DMS114 treated with DMSO at 0.1 percent for 48 hours (cell line): ENCODE measurements around the gene NANP.
"Not testable (repeated sequence)": the region's sequence is repeated elsewhere in the genome, so short reads cannot be mapped to it uniquely, and the experiment has no call there.

Source experiments
- DNase-seq: peaks from one replicate; lab custom pipeline; 2025; ENCODE audit not compliant: unreplicated experiment; lab: John Stamatoyannopoulos, UW

NANP gene, protein sequence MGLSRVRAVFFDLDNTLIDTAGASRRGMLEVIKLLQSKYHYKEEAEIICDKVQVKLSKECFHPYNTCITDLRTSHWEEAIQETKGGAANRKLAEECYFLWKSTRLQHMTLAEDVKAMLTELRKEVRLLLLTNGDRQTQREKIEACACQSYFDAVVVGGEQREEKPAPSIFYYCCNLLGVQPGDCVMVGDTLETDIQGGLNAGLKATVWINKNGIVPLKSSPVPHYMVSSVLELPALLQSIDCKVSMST

DNA sequence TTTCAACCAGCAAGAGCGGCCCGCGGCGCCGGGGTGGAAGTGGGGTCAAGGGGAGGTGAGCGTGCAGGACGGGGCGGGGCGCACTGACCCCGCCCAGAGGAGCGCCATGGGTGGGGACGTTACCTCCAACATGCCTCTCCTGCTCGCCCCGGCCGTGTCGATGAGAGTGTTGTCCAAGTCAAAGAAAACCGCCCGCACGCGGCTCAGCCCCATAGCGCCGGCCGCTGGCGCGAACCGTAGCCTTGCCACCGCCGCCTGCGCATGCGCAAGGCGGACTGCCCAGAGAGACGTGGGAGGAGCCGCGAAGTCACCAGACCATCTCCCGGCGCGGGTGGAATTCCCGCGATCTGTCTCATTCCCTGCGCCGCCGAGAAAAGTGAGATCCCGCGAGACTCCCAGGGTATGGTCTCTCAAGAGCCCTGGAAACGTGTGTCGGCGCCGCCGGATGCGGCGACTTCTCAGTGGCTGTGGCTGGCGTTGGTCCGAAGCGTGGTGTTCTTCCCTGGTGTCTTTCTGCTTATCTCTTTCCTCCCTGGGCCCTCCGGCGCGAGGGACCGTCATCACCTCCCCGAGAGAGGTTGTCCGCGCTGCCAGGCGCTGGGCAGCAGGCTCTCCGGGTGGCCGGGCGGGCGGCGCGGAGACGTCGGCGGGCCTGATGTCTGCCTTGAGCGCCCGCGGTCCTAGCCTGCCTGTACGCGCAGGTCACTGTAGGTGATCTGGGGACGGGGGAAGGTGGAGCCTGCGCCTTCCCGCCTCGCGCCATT, at the start of gene NANP:
Gene NANP, minus strand, starts transcription at position 279 of the 764 bp plus-strand sequence. Its CDS starts 66 bp downstream, at position 213.
- peak; percentile 91 for DNase-seq

DNA sequence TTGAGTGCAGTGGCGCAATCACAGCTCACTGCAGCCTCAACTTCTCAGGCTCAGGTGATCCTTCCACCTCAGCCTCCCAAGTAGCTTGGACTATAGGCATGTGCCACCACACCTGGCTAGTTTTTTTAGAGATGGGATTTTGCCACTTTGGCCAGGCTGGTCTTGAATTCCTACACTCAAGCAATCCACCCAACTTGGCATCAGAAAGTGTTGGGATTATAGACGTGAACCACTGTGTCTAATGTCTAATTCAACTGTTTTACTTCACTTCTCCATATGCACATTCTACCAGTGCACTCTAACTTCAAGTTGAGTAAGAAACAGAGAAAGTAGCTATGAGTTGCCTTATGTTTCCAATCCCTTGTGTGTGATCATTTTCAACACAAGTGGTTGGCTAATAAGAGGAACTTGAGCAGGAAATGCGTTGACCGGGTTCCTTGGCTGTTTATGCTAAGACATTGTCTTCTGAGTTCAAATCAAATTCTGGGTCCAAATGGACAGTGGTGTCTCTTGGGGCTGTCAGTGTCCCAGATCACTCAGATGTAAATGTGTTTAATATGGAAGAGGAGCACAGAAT, 48.9 kb upstream of the NANP start:
- DNase-seq: no peak

DNA sequence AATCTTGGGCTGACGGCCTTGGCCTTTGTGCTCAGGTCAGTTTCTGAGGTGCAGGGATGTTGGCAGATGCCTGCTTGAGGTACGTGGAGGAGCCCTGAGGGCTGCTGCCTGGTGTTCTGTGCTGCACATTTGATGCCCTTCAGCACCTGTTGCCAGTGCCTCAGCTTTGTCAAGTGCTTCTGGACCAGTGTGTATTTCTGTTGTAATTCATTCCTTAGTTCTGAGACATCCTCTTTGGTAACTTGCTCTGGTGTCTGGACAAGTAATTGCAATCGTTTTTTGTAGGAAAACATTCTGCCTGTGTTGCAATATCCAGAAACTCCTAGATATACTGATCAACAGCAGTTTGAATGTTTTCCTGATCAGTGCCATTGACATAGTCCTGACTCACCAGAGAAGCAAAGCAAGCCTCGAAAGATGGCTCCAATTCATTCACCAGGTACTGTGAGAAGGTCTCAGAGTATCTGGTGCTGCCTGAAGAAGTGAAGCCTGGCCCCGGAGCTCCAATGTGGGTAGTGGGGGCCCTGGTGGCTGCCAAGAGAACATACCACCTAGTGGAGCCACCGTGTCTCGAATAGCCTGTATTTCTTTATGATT, 46.1 kb upstream of the NANP start:
- no peak for DNase-seq

DNA sequence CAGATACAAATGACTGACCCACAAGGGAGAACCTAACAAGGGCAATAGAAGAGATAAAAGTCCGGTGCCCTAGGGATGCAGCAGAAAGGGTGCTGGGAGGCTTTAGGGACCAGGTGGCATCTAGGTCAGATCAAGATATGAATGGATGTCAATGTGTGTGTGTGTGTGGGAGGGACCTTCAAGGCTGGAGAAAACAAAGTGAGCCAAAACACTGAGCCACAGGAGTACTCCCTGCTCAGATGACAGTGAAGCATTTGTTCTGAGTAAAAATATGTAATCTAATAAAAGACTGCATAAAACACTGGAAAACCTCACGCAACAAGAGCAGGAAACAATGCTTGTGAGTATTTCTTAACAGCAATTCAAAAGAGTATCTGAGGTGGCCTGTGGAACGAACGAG, 44.6 kb upstream of the NANP start:
- DNase-seq: no peak

DNA sequence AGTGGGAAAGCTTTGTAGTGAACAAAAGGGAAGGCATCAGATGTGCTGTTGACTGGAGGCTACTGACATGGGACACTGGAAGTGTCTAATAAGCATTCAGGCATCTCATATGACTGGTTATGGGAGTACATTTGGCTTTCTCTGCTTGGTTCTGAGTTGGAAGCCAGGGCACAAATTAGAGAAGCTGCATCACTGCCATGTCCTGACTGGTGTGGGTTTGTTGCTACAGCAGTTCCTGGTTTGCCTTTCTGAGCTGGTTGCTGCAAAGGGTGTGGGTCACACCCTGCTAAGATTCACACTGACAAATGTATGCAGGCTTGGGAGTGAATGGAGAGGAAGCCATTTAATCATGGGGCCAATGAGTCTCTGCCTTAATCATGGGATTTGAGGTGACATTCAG, 36.2 kb upstream of the NANP start:
- no peak for DNase-seq

DNA sequence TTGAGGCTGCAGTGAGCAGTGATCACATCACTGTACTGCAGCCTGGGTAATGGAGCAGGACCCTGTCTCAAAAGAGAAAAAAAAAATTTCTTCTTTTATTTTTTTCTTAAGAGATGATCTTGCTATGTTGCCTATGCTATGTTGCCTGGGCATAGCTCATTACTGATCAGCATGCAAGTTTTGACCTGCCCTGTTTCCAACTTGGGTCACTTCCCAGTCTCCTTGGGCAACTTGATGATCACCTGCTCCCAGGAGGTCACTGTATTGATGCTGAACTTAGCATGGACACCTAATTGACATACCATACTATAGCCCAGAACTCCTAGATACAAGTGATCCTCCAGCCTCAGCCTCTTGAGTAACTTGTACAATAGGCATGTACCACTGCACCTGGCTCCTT, 30.7 kb upstream of the NANP start:
- no peak for DNase-seq

DNA sequence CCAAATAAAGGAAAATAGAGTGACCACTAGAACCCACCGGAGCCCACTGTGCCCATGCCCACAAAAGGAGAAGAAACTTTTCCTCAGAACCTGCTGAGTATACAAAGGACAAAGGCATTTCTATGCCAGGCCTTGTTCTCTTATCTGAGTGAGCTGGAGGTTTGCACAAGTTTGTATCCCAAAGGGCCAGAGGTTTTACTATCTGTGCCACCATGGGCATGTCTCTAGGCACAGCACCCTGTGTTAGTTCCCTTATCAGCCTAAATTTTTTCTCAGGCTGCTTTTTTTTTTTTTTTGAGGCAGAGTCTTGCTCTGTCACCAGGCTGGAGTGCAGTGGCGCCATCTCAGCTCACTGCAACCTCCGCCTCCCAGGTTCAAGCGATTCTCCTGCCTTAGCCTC, 29.1 kb upstream of the NANP start:
- DNase-seq: not testable (repeated sequence)

DNA sequence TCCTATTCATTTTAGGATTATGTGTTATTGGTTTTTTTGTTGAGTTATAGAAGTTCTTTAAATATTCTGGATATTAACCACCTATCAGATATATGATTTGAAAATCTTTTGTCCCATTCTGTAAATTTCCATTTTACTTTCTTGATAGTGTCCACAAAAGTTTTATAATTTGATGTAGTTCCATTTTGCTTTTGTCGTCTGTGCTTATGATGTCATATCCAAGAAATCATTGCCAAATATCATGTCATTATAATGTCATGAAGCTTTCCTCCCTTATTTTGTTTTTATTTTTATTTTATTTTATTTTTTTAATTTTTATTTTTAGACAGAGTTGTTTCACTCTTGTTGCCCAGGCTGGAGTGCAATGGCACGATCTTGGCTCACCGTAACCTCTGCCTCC, 21.0 kb upstream of the NANP start:
- no peak for DNase-seq

DNA sequence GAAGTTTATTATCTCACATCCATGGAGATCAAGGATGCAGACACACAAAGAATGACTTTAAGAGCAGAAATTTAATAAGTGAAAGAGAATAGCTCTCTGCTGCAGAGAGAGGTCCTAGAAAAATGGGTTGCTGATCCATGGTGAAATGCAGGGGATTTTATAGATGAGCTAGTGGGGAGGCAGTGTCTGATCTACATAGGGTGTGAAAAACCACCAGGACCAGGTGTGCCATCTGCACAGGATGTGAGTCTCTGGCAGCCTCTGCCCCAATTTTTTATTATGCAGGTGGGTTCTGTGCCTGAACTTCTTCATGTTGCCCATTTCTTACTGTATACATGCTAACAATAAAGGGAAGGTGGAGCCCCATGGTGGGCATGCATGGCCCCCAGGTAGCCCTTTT, 19.9 kb upstream of the NANP start:
- no peak for DNase-seq

DNA sequence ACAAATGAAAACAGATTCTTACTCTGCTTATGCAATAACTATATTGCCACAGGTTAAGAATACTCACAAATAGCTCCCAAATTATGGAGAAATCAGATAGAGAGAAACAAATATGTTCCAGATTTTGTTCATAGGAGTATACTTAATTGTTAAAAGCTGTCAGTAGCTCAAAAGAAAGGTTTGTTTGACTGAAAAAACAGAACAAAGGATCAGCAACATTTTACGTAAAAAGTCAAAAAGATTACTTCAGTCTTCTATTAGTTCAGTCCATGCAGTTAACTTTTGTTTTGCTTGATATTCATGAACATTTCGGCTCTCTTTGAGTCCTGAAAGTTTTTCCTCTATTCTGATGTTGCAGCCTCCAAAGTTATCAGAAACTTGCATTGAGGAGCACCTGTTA, 13.4 kb upstream of the NANP start:
- no peak for DNase-seq

DNA sequence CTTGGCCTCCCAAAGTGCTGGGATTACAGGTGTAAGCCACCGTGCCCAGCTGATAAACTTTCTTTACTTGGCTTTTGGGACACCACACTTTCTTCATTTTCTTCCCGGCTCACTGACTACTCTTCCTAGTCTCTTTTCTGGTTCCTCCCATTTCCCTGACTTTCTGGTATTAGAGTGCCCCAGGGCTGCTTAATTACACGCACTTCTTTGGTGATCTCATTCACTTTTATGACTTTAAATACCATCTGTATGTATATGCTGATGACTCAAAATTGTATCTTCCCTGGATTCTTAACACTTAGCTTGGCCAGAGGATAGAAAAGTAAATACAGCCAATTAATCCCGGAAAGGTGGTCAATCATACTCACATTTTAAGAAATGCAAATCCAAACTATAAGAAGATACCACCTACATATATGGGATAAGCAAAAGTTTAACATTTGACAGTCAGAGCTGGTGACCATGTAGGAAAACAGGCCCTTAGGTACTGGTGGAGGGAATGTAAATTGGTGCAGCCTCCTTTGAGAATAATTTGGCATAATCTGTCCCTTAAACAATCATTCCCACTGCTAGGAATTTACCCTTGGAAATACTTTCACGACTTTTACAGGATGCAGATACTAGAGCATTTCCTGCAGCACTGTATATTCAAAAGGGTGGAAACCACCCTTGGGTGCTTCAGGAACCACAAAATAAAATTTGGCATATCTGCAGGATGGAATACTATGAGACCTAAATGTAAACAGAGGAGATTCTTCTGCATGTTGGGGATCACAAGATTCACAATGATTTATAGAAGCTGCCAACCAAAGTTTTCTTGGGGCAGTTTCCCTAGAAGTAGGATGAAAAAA, 9.4 kb upstream of the NANP start:
- DNase-seq: no peak

DNA sequence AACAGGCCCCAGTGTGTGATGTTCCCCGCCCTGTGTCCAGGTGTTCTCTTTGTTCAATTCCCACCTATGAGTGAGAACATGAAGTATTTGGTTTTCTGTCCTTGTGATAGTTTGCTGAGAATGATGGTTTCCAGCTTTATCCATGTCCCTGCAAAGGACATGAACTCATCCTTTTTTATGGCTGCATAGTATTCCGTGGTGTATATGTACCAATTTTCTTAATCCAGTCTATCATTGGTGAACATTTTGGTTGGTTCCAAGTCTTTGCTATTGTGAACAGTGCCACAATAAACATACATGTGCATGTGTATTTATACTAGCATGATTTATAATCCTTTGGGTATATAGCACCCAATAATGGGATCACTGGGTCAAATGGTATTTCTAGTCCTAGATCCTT, 6.8 kb upstream of the NANP start:
- DNase-seq: not testable (repeated sequence)

DNA sequence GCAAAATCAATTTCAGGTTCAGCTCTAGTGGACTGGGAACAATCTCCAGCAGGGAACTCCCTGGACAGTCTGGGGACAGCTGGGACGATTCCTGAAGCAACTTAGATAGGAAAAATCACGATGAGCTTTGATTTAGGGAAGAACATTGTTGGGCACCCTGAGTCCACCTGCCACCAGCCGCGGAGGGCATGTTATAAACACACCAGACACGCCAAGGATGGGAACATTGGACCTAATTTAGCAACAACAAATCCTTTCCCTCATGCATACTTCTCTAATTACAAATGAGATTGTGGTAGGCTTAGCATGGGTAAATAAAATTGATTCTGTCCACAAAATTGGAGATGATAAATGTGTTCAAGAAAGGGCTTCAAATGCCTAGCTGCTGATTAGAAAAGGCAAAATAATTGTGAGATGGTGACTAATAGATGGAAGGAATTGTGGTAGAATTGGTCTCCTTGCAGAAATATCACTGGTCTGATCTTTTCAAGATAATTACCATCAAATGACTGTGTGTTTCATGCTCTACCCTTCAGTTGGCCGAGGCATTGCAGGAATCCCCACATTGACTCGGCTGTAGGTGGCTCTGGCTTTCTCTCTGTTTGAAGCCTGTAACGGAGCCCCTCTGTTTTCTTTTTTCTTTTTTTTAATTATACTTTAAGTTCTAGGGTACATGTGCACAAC, 6.1 kb upstream of the NANP start:
- no peak for DNase-seq

DNA sequence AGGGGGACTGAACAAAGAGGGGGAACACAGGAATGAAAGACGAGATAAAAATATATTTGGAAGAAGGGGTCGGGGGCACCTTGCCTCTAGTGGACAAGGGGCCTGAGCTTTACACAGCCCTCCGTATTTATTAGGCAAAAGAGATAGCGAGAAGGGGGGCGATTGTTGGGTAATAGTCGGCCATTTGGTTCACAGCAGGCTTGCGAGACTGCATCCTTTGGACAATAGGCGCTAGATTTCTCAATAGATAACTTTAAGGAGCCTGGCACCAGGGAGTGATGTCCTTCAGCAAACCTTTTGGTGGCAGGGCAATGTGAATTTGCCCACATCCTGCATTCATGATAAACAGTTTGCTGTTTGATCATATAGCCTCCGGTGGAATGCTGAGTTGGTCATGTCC, 3.0 kb upstream of the NANP start:
- DNase-seq: no peak

DNA sequence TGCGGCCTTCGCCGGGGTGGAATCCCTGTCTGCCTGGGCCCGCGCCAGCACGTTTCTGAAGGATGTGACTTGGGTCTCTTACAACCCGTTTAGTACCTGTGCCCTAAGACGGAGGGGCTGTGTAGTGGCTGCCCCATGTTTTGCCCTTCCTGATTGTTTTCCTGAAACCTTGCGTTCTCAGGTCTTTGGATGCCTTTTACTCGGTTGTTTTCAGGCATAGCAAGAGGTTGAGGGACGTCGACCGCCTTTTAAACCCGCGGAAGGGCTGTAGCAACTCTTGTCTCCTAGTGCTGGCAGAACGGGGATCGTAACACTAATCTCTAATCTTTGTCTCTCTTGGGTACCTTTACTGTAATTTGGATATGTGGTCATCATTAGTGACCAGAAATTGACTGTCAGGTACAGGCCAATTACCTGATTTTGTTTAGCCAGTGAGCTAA, 706 bp upstream of the NANP start:
- no peak for DNase-seq

DNA sequence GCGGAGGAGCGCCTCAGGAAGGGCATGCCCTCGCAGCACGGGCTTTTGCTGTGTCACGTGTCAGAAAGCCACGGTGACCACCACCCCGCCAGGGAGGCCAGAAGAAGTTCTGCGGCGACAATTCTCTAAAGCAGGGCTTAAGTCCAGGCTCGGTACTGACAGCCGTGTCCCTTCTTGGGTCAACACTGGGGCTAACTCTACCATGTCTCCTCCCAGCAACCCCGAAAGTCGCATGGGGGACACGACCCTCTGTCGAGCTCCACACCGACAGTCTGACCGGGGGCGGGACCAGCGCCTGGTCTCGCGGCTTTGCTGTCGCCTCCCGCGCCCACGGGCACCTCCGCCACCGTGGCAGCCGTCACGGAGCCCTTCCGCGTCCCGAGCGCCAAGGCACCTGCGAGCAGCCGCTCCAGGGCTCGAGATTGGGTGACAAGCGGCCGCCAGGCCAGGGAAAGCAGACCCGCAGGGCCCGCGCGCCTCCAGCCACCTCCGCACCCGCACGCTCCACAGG, 534 bp downstream of the NANP start:
- peak; percentile 14 for DNase-seq

DNA sequence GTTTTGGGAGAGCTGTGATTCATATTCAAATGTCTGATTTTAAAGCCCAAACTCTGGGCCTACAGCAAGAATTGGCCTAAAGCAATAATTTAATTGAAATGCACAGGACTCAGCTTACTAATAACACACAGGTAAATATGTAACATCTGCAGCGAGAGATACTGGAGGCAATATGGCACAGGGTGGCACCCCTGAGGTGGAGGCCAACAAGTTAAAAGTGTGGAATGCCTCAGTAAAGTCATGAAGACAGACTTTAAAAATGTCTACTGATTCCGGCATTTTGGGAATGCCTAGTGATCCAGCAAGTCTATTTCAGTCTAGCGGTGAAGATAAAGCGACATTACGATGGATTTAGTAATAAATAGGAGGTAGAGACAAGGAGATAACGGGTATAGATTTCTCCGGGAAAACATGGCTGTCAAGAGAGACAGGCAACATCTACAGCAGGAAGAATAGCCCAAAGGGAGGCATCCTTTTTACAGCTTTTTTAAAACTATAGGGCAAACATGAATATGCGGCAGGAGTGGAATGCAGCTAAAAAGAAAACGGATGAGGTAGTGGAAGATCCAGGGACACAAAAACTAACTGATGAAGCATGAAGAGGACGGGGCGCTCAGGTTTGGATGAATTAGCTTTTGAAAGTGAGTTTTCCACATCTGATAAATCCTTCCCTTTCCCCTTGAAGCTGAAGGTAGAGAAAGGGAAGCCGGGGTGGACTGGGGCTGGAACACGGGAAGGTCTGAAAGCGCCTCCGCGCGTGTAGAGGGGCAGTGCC, 1.2 kb downstream of the NANP start:
- no peak for DNase-seq

DNA sequence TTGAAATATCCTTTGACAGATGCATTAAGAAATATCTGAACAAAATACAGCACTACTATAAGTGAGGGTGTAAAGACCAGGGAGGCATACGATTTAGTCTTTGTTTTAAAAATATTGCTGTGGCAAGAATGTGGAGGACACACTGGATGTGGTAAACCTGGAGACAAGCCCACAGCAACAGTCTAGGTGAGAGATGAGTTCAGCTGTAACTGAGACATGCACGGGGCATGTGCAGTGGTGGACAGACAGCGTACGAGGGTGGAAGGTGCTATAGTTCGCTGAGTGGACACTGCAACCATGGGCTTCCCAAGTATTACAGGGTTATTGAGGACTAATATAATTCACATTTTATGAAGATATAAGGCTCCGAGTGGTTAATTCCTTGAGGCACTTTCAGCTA, 1.8 kb downstream of the NANP start:
- no peak for DNase-seq

DNA sequence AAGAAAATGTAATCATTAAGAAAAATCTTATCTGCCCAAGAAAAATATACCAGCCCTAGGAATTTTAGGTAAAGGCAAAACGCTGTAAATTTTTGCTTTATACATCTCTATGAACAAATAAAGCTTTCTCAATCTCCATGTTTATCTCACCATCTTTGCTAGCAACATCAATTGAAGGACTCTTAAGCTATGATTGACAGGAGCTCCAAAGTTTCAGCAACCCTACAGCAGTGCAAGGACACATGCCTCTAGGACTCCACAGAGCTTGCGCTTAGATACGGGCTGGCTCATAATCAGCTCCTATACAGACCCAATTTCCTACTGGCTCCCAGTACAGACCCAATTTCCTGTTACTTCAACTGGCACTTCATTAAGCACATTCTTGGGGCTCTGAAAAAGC, 4.3 kb downstream of the NANP start:
- DNase-seq: no peak

DNA sequence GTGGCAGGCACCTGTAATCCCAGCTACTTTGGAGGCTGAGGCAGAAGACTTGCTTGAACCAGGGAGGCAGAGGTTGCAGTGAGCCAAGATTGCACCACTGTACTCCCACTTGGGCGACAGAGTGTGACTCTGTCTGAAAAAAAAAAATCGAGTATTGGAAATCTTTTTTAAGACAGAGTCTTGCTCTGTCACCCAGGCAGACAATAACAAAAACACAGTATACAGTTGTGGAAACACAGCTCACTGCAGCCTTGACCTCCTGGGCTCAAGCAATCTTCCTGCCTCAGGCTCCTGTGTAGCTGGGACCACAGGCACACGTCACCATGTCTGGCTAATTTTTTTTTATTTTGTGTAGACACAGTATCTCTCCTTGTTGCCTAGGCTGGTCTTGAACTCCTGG, 15.0 kb downstream of the NANP start:
- DNase-seq: no peak
